Hepatocyte (in vitro differentiated cells): Measurements from ENCODE around the gene AUTS2. TPM values are rescaled to one million over a fixed set of nuclear protein-coding genes. Genes with fewer than 3 reads are reported as not detected.

Source experiments
- DNase-seq: peaks from one replicate; pipeline ENCODE4 v3.0.0-alpha.2; 2016; ENCODE audit warnings: low spot score
- H2AFZ ChIP-seq: fragments of 200-600 bp; sonication (generic); 2 replicates; pipeline ENCODE4 v1.6.0; 2016; ENCODE audit warnings: antibody characterized with exemption, mild to moderate bottlenecking
- H3K27ac ChIP-seq: fragments of 200-600 bp; sonication (generic); 2 replicates; pipeline ENCODE4 v1.5.1; 2016; ENCODE audit warnings: mild to moderate bottlenecking
- H3K27me3 ChIP-seq: fragments of 200-600 bp; sonication (generic); 2 replicates; pipeline ENCODE4 v1.6.1; 2016
- H3K36me3 ChIP-seq: fragments of 200-600 bp; sonication (generic); replicated peaks from 2 replicates; pipeline ENCODE4 v1.5.1; 2016; ENCODE audit warnings: low read depth; ENCODE audit not compliant: insufficient read depth
- H3K4me1 ChIP-seq: fragments of 200-600 bp; sonication (generic); 2 replicates; pipeline ENCODE4 v1.5.1; 2016; ENCODE audit warnings: mild to moderate bottlenecking, moderate library complexity; ENCODE audit not compliant: insufficient read depth
- H3K4me2 ChIP-seq: fragments of 200-600 bp; sonication (generic); 2 replicates; pipeline ENCODE4 v1.6.0; 2016
- H3K4me3 ChIP-seq: fragments of 200-600 bp; sonication (generic); 2 replicates; pipeline ENCODE4 v1.5.1; 2016; ENCODE audit warnings: mild to moderate bottlenecking
- H3K79me2 ChIP-seq: fragments of 200-600 bp; sonication (generic); 2 replicates; pipeline ENCODE4 v1.6.0; 2017; ENCODE audit warnings: mild to moderate bottlenecking
- H3K9me2 ChIP-seq: fragments of 200-600 bp; sonication (generic); replicated peaks from 2 replicates; pipeline ENCODE4 v1.6.0; 2017; ENCODE audit warnings: mild to moderate bottlenecking; ENCODE audit not compliant: insufficient read depth
- H3K9me3 ChIP-seq: fragments of 200-600 bp; sonication (generic); 2 replicates; pipeline ENCODE4 v1.5.1; 2016; ENCODE audit warnings: low read depth, mild to moderate bottlenecking
- H4K20me1 ChIP-seq: fragments of 200-600 bp; sonication (generic); 2 replicates; pipeline ENCODE4 v1.6.0; 2016; ENCODE audit warnings: mild to moderate bottlenecking; ENCODE audit not compliant: insufficient read depth, poor library complexity, severe bottlenecking
- EZH2 ChIP-seq: fragments of 200-600 bp; sonication (generic); IDR thresholded peaks from 2 replicates; pipeline ENCODE4 v1.6.1; 2016; ENCODE audit warnings: antibody characterized with exemption, mild to moderate bottlenecking, borderline replicate concordance
- EZH2phosphoT487 ChIP-seq: fragments of 200-600 bp; sonication (generic); IDR thresholded peaks from one replicate; pipeline ENCODE4 v1.6.1; 2018; ENCODE audit warnings: antibody characterized with exemption, mild to moderate bottlenecking, low read depth, moderate library complexity; ENCODE audit not compliant: unreplicated experiment, severe bottlenecking
- WGBS: methylation state at CpG from one replicate; pipeline ENCODE4 v1.1.6; 2016; ENCODE audit warnings: low lambda C conversion rate; ENCODE audit errors: missing lambda C conversion rate; 5-methylcytosine and 5-hydroxymethylcytosine counted together
- polyA plus RNA-seq: library from polyadenylated mRNA; unstranded; fragments of >200 nt; fragmentation: Nextera tagmentation; extraction: Ambion mirVana; gene quantifications from 2 replicates; pipeline ENCODE4 v1.2.1, GENCODE V29; 2016
- total RNA-seq: library from RNA; depleted of rRNA; stranded (reverse); fragments of >200 nt; gene quantifications from 2 replicates; pipeline ENCODE4 v1.2.3, GENCODE V29; 2014
- TF ChIP-seq, protein P1 (sequence below): fragments of 200-600 bp; sonication (generic); IDR thresholded peaks from 2 replicates; pipeline ENCODE4 v1.5.1; 2016; ENCODE audit warnings: antibody characterized with exemption, mild to moderate bottlenecking; ENCODE audit not compliant: poor library complexity

The AUTS2 gene
- total and polyA plus RNA-seq, 2 experiments from 2014 or later, result 34.4 to 40.9 TPM

DNA sequence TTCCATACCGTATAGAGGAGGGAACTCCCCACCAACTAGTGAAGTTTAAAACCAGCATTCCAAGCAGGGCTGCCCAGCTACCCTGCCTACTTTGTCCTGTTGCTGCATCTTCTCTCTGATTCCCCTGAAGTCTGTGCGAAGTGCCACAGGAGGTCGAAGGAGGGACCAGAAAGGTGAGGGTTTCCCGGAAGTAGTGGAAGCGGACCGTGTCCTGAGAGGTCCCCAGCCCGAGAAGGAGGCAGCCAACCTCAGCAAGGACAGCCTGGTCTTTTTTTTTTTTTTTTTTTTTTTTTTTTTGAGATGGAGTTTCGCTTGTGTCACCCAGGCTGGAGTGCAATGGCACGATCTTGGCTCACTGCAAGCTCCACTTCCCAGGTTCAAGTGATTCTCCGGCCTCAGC, 861.8 kb downstream of the AUTS2 start:
- no peak overlapping the region for H3K4me3 ChIP-seq
- no peak for DNase-seq
- no peak overlapping the region for H3K4me2 ChIP-seq
- no peaks in the 10 kb centered on the region for H3K27me3 ChIP-seq
- H3K79me2 ChIP-seq, result no peaks in the 10 kb centered on the region
- no peak overlapping the region for H3K27ac ChIP-seq
- H2AFZ ChIP-seq, result no peak overlapping the region
- no peaks in the 10 kb centered on the region for H4K20me1 ChIP-seq
- peaks cover 38% of the 10 kb centered on the region for H3K4me1 ChIP-seq
- no peaks in the 10 kb centered on the region for H3K36me3 ChIP-seq
- TF ChIP-seq EZH2phosphoT487, result no peak
- TF ChIP-seq, protein P1, sequence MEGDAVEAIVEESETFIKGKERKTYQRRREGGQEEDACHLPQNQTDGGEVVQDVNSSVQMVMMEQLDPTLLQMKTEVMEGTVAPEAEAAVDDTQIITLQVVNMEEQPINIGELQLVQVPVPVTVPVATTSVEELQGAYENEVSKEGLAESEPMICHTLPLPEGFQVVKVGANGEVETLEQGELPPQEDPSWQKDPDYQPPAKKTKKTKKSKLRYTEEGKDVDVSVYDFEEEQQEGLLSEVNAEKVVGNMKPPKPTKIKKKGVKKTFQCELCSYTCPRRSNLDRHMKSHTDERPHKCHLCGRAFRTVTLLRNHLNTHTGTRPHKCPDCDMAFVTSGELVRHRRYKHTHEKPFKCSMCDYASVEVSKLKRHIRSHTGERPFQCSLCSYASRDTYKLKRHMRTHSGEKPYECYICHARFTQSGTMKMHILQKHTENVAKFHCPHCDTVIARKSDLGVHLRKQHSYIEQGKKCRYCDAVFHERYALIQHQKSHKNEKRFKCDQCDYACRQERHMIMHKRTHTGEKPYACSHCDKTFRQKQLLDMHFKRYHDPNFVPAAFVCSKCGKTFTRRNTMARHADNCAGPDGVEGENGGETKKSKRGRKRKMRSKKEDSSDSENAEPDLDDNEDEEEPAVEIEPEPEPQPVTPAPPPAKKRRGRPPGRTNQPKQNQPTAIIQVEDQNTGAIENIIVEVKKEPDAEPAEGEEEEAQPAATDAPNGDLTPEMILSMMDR, result no peak
- TF ChIP-seq EZH2, result no peak
- WGBS, result 97% methylated on average over 10 of the region's 10 CpGs
- H3K9me3 ChIP-seq, result no peaks in the 10 kb centered on the region
- no peaks in the 10 kb centered on the region for H3K9me2 ChIP-seq

DNA sequence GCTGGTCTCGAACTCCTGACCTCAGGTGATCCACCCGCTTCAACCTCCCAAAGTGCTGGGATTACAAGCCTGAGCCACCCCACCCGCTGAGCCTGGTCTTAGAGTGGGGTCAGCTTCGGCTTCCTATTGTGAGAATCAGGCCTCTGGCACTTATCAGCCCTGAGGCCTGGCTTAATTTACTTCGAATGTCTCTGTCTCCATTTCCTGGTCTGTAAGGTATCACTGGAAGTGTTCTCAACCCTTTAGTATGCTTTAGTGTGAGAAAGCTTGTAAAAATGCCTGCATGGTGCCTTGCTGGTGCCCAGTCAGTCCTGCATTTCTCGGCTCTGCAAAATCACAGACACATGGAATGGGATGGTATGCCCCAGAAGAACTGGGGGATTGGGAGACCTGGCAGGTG, 862.3 kb downstream of the AUTS2 start:
- no peaks in the 10 kb centered on the region for H3K36me3 ChIP-seq
- H3K79me2 ChIP-seq, result no peaks in the 10 kb centered on the region
- no peaks in the 10 kb centered on the region for H3K27me3 ChIP-seq
- no peak overlapping the region for H3K4me3 ChIP-seq
- TF ChIP-seq EZH2, result no peak
- no peak for TF ChIP-seq EZH2phosphoT487
- TF ChIP-seq, protein P1, result no peak
- H3K4me2 ChIP-seq, result no peak overlapping the region
- H4K20me1 ChIP-seq, result no peaks in the 10 kb centered on the region
- no peaks in the 10 kb centered on the region for H3K9me3 ChIP-seq
- H3K9me2 ChIP-seq, result no peaks in the 10 kb centered on the region
- no peak overlapping the region for H2AFZ ChIP-seq
- DNase-seq, result no peak
- no peak overlapping the region for H3K27ac ChIP-seq
- 66% methylated on average over 6 of the region's 6 CpGs for WGBS
- peaks cover 38% of the 10 kb centered on the region for H3K4me1 ChIP-seq

DNA sequence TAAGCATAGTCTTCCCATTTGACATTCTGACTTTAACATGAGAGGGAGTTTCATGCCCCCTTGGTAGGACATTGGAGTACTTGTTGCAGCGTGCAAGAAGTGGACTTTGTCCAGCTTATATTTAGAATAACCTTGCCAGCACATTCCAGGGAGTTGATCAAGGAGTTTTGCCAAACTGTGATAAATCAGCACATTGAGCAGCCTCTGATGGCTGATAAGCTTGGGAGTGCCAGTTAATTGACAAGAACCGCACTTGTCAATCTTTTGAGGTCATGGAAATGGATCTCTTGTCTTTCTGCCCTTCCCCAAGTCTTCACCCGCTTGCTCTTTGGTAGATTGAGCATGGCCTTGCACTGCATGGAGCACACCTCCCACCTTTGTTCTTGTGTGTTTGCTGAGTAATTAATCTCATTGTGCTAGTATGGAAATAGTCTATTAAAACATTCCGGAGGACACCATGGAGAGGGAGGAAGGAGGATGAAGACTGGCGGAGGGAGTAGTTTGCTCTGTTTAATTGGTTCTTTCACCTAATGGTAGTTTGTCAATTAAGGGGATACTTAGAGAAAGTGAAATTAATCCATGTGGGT, 865.2 kb downstream of the AUTS2 start:
- peaks cover 27% of the 10 kb centered on the region for H3K4me1 ChIP-seq
- DNase-seq, result peak; percentile 15
- H3K27me3 ChIP-seq, result no peaks in the 10 kb centered on the region
- H3K9me2 ChIP-seq, result no peaks in the 10 kb centered on the region
- no peaks in the 10 kb centered on the region for H3K9me3 ChIP-seq
- peak overlapping the region; percentile 10 for H3K4me2 ChIP-seq
- no peaks in the 10 kb centered on the region for H3K79me2 ChIP-seq
- no peak overlapping the region for H2AFZ ChIP-seq
- no peaks in the 10 kb centered on the region for H3K36me3 ChIP-seq
- 73% methylated on average over 5 of the region's 5 CpGs for WGBS
- TF ChIP-seq EZH2, result no peak
- TF ChIP-seq, protein P1, result no peak
- no peak for TF ChIP-seq EZH2phosphoT487
- H4K20me1 ChIP-seq, result no peaks in the 10 kb centered on the region
- H3K27ac ChIP-seq, result no peak overlapping the region
- no peak overlapping the region for H3K4me3 ChIP-seq
